GM12878 (cell line): ENCODE results near the gene CD200R1L. TPM values are rescaled to one million over a fixed set of nuclear protein-coding genes. Genes with fewer than 3 reads are reported as not detected.

Source experiments
- ATAC-seq: fragments of 200-7000 bp; cut with Tn5 transposase; 3 replicates; pipeline ENCODE4 v1.9.1; 2020; ENCODE audit warnings: mild to moderate bottlenecking, moderate library complexity
- BruUV-seq: library from RNA; stranded (reverse); fragments of 400-500 nt; replicated peaks from 2 replicates; lab custom pipeline; 2021; lab: Mats Ljungman, UMichigan
- CTCF ChIA-PET: fragments of 300-600 bp; sonication (Branson Sonifier 250); formaldehyde crosslinking; extraction: SDS; loops from one replicate; lab custom pipeline; 2021; ENCODE audit warnings: inconsistent platforms; lab: Yijun Ruan, JAX
- POLR2A ChIA-PET: fragments of 350-600 bp; formaldehyde crosslinking; extraction: SDS; loops from one replicate; lab custom pipeline; 2021; ENCODE audit warnings: inconsistent platforms; lab: Charles Lee
- RAD21 ChIA-PET: fragments of 300-600 bp; sonication (Branson Sonifier 250); formaldehyde crosslinking; loops from one replicate; lab custom pipeline; 2023; ENCODE audit warnings: antibody characterized with exemption; ENCODE audit not compliant: unreplicated experiment; lab: Charles Lee
- SMC1A ChIA-PET: fragments of 300-600 bp; sonication (Branson Sonifier 250); formaldehyde crosslinking; loops from one replicate; lab custom pipeline; 2023; ENCODE audit not compliant: unreplicated experiment, uncharacterized antibody; lab: Charles Lee
- DNase-seq: peaks from one replicate; pipeline ENCODE4 v3.0.0-alpha.2; 2011; ENCODE audit warnings: low read depth, low spot score
- FAIRE-seq: peaks from 3 replicates; lab custom pipeline; 2011; peaks lifted over from hg19 to GRCh38; lab: Jason Lieb, UNC
- H2AFZ ChIP-seq: 2 replicates; pipeline ENCODE4 v1.6.0; 2011; ENCODE audit warnings: low read depth, low read length, control low read depth; ENCODE audit not compliant: control insufficient read depth
- H3K27ac ChIP-seq: 2 replicates; pipeline ENCODE4 v1.5.1; 2011; ENCODE audit warnings: control low read depth; ENCODE audit not compliant: control insufficient read depth, insufficient read depth
- H3K27me3 ChIP-seq, 2 experiments: replicated peaks in 1 of 2; 2 replicates each; pipeline versions ENCODE4 v1.6.0 to v1.6.1; 2011; ENCODE audit warnings: low read length in 1 of 2; ENCODE audit not compliant: control insufficient read depth in 2 of 2, insufficient read depth in 2 of 2
- H3K36me3 ChIP-seq, 2 experiments: 2 replicates each; pipeline ENCODE4 v1.5.1; 2011; ENCODE audit warnings: low read length in 1 of 2; ENCODE audit not compliant: control insufficient read depth in 2 of 2, insufficient read depth in 2 of 2
- H3K4me1 ChIP-seq: 2 replicates; pipeline ENCODE4 v1.6.1; 2011; ENCODE audit warnings: mild to moderate bottlenecking, low read length, moderate library complexity, mixed read lengths; ENCODE audit not compliant: control insufficient read depth, insufficient read depth
- H3K4me2 ChIP-seq: 2 replicates; pipeline ENCODE4 v1.6.0; 2011; ENCODE audit warnings: control low read depth; ENCODE audit not compliant: control insufficient read depth, insufficient read depth
- H3K4me3 ChIP-seq: fragments of 200-600 bp; sonication (generic); 2 replicates; pipeline ENCODE4 v1.5.1; 2016
- H3K79me2 ChIP-seq: 2 replicates; pipeline ENCODE4 v1.6.0; 2011; ENCODE audit warnings: low read length; ENCODE audit not compliant: control insufficient read depth, insufficient read depth
- H3K9ac ChIP-seq: 2 replicates; pipeline ENCODE4 v1.8.0; 2011; ENCODE audit warnings: low read length, control low read depth, mixed read lengths; ENCODE audit not compliant: control insufficient read depth, insufficient read depth
- H3K9me3 ChIP-seq: replicated peaks from 3 replicates; pipeline ENCODE4 v1.5.1; 2011; ENCODE audit warnings: mild to moderate bottlenecking, low read length; ENCODE audit not compliant: control insufficient read depth, insufficient read depth
- H4K20me1 ChIP-seq: 2 replicates; pipeline ENCODE4 v1.6.0; 2011; ENCODE audit not compliant: control insufficient read depth, insufficient read depth
- ATF3 ChIP-seq: IDR thresholded peaks from 2 replicates; pipeline ENCODE4 v1.6.1; 2011; ENCODE audit warnings: low read depth, mild to moderate bottlenecking, low read length, moderate library complexity, borderline replicate concordance; ENCODE audit errors: extremely low read depth
- CHD1 ChIP-seq: IDR thresholded peaks from 2 replicates; pipeline ENCODE4 v1.6.1; 2012; ENCODE audit warnings: low read depth, low read length, improper control_type of control experiment
- ELK1 ChIP-seq: IDR thresholded peaks from 2 replicates; pipeline ENCODE4 v1.6.1; 2012; ENCODE audit warnings: low read depth, low read length, improper control_type of control experiment
- FOXM1 ChIP-seq: IDR thresholded peaks from 2 replicates; pipeline ENCODE4 v1.6.1; 2012; ENCODE audit warnings: low read depth, mild to moderate bottlenecking, inconsistent platforms, low read length, moderate library complexity
- NBN ChIP-seq: fragments of 450-650 bp; IDR thresholded peaks from 2 replicates; pipeline ENCODE4 v1.6.1; 2016
- WRNIP1 ChIP-seq: IDR thresholded peaks from 2 replicates; pipeline ENCODE4 v1.6.1; 2011; ENCODE audit warnings: low read depth, low read length, improper control_type of control experiment, borderline replicate concordance
- ZNF687 ChIP-seq: fragments of 450-650 bp; IDR thresholded peaks from 2 replicates; pipeline ENCODE4 v1.6.1; 2017; ENCODE audit warnings: mild to moderate bottlenecking, moderate library complexity
- WGBS: methylation state at CpG from one replicate; pipeline ENCODE4 v1.1.6; 2016; ENCODE audit warnings: low lambda C conversion rate; ENCODE audit not compliant: insufficient replicate concordance, insufficient coverage; ENCODE audit errors: missing lambda C conversion rate; 5-methylcytosine and 5-hydroxymethylcytosine counted together
- in situ Hi-C: fragments of 300-500 bp; cut with MboI; formaldehyde crosslinking; loops from 9 replicates; pipeline ENCODE4 v1.14.3; 2018; ENCODE audit warnings: mixed read lengths
- intact Hi-C: fragments of 100-400 bp; cut with micrococcal nuclease; formaldehyde crosslinking; loops from one replicate; pipeline ENCODE4 v1.14.2; 2022; ENCODE audit not compliant: unreplicated experiment
- polyA plus RNA-seq, 11 experiments: library from polyadenylated mRNA; depleted of rRNA in 4 of 11; unstranded in 6 of 11; stranded (reverse) in 5 of 11; fragments of >200 nt; fragmentation: Nextera tagmentation in 4 of 11; fragmentation: Illumina TruSeq in 1 of 11; extraction: Ambion mirVana in 4 of 11; extraction: Trizol in 1 of 11; gene quantifications; 1 replicate in 1 of 11; 2 replicates in 10 of 11; pipeline versions ENCODE4 v1.2.1 to v1.2.3, GENCODE V29; 2011 to 2016; ENCODE audit warnings: inconsistent platforms in 2 of 11, missing spikeins in 2 of 11, low read depth in 1 of 11
- total RNA-seq, 4 experiments: library from RNA; depleted of rRNA in 3 of 4; stranded (reverse); fragments of >200 nt in 3 of 4; fragmentation: Illumina TruSeq in 1 of 4; extraction: Trizol in 1 of 4; gene quantifications; 2 replicates each; pipeline versions ENCODE4 v1.2.1 to v1.2.3, GENCODE V29; 2013 to 2021

CD200R1L gene
- total and polyA plus RNA-seq, 10 of the 15 experiments (the other 5 are each of a cell fraction or from before 2014, with no cell fraction given), result 0.41 TPM; not detected in 9

- intact Hi-C loops, result no loop called here
Observed at GRCh38 chr3:112818289-112818688, 28.4 kb downstream of the CD200R1L start.

More at GRCh38 chr3:112818289-112818688, 28.4 kb downstream of the CD200R1L start:
- TF ChIP-seq NBN, result no peak
- TF ChIP-seq FOXM1, result no peak
- no peak for TF ChIP-seq ZNF687
- no peak for TF ChIP-seq CHD1
- TF ChIP-seq ATF3, result no peak
- no peak for TF ChIP-seq ELK1
- TF ChIP-seq WRNIP1, result no peak
- in situ Hi-C loops, result no loop called here
- BruUV-seq, result no TSS peak
- H3K27me3 ChIP-seq, result no peaks in the 10 kb centered on the region
- no peak for ATAC-seq
- POLR2A ChIA-PET, result no interaction called here
- RAD21 ChIA-PET, result interaction anchor here (1.3 kb wide), 1 partner anchor 84 kb away, joined by 3 read pairs; no protein-coding TSS in a partner anchor
- FAIRE-seq, result no peak
- peaks cover 19% of the 10 kb centered on the region for H3K4me1 ChIP-seq
- no peaks in the 10 kb centered on the region for H3K36me3 ChIP-seq
- no peak overlapping the region for H3K9ac ChIP-seq
- no peaks in the 10 kb centered on the region for H3K79me2 ChIP-seq
- H4K20me1 ChIP-seq, result no peaks in the 10 kb centered on the region
- H2AFZ ChIP-seq, result peak overlapping the region; percentile 11; the same call in 1 of the 2 replicates
- no peak overlapping the region for H3K4me2 ChIP-seq
- WGBS, result 37% methylated on average over 1 of the region's 1 CpG
- CTCF ChIA-PET, result interaction anchor here (1.4 kb wide), 1 partner anchor 84 kb away, joined by 4 read pairs; no protein-coding TSS in a partner anchor
- SMC1A ChIA-PET, result interaction anchor here (1.3 kb wide), 1 partner anchor 161 kb away, joined by 4 read pairs; no protein-coding TSS in a partner anchor
- peaks cover 2% of the 10 kb centered on the region for H3K9me3 ChIP-seq
- no peak for DNase-seq
- no peak overlapping the region for H3K4me3 ChIP-seq
- no peak overlapping the region for H3K27ac ChIP-seq
